Measurements from ENCODE around the gene SMAD3.

- TF ChIP-seq TAF1 (IDR thresholded peaks at IDR 0.05; ENCODE audit: borderline replicate concordance, low read depth, low read length) = no peak
- no peak for TF ChIP-seq RAD51 (IDR thresholded peaks at IDR 0.05)
- TF ChIP-seq CHD2 (IDR thresholded peaks at IDR 0.05; ENCODE audit: borderline replicate concordance, low read depth, low read length) = no peak
- no peak for TF ChIP-seq EP300 (IDR thresholded peaks at IDR 0.05; ENCODE audit: borderline replicate concordance in 1 of 2, control insufficient read depth in 1 of 2, low read depth in 2 of 2, low read length in 2 of 2)
- TF ChIP-seq, protein P1, sequence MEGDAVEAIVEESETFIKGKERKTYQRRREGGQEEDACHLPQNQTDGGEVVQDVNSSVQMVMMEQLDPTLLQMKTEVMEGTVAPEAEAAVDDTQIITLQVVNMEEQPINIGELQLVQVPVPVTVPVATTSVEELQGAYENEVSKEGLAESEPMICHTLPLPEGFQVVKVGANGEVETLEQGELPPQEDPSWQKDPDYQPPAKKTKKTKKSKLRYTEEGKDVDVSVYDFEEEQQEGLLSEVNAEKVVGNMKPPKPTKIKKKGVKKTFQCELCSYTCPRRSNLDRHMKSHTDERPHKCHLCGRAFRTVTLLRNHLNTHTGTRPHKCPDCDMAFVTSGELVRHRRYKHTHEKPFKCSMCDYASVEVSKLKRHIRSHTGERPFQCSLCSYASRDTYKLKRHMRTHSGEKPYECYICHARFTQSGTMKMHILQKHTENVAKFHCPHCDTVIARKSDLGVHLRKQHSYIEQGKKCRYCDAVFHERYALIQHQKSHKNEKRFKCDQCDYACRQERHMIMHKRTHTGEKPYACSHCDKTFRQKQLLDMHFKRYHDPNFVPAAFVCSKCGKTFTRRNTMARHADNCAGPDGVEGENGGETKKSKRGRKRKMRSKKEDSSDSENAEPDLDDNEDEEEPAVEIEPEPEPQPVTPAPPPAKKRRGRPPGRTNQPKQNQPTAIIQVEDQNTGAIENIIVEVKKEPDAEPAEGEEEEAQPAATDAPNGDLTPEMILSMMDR (IDR thresholded peaks at IDR 0.05 in 2 of 3, conservative IDR thresholded peaks at IDR 0.05 in 1 of 3; ENCODE audit: control insufficient read depth in 2 of 3, extremely low read depth in 1 of 3, insufficient read depth in 1 of 3, low read depth in 3 of 3, low read length in 3 of 3) = no peak
- TF ChIP-seq CEBPZ (IDR thresholded peaks at IDR 0.05; ENCODE audit: low read depth, low read length) = no peak
- TF ChIP-seq YY1 (IDR thresholded peaks at IDR 0.05; ENCODE audit: low read depth, low read length) = no peak
- TF ChIP-seq POLR2A (IDR thresholded peaks at IDR 0.05; ENCODE audit: low read depth, low read length) = no peak
- TF ChIP-seq, protein P2, sequence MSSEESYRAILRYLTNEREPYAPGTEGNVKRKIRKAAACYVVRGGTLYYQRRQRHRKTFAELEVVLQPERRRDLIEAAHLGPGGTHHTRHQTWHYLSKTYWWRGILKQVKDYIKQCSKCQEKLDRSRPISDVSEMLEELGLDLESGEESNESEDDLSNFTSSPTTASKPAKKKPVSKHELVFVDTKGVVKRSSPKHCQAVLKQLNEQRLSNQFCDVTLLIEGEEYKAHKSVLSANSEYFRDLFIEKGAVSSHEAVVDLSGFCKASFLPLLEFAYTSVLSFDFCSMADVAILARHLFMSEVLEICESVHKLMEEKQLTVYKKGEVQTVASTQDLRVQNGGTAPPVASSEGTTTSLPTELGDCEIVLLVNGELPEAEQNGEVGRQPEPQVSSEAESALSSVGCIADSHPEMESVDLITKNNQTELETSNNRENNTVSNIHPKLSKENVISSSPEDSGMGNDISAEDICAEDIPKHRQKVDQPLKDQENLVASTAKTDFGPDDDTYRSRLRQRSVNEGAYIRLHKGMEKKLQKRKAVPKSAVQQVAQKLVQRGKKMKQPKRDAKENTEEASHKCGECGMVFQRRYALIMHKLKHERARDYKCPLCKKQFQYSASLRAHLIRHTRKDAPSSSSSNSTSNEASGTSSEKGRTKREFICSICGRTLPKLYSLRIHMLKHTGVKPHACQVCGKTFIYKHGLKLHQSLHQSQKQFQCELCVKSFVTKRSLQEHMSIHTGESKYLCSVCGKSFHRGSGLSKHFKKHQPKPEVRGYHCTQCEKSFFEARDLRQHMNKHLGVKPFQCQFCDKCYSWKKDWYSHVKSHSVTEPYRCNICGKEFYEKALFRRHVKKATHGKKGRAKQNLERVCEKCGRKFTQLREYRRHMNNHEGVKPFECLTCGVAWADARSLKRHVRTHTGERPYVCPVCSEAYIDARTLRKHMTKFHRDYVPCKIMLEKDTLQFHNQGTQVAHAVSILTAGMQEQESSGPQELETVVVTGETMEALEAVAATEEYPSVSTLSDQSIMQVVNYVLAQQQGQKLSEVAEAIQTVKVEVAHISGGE (CRISPR knock-in tag; IDR thresholded peaks at IDR 0.05) = no peak
- TF ChIP-seq ZZZ3 (IDR thresholded peaks at IDR 0.05; ENCODE audit: control insufficient read depth, insufficient read length, low read depth) = no peak
Measured at GRCh38 chr15:67040277-67040676, 25.1 kb upstream of the SMAD3 start.
